GM23338 (cell line): ENCODE measurements around the gene GRIK2. TPM values are rescaled to one million over a fixed set of nuclear protein-coding genes. Genes with fewer than 3 reads are reported as not detected.

Experiments
- ATAC-seq: fragments of 200-7000 bp; cut with Tn5 transposase; 3 replicates; pipeline ENCODE4 v1.9.1; 2020
- DNase-seq: peaks from one replicate; pipeline ENCODE4 v3.0.0-alpha.2; 2015; ENCODE audit warnings: low spot score
- H2AFZ ChIP-seq: fragments of 200-600 bp; sonication (generic); 2 replicates; pipeline ENCODE4 v1.8.0; 2016; ENCODE audit warnings: antibody characterized with exemption, mild to moderate bottlenecking, moderate library complexity
- H3F3A ChIP-seq: fragments of 200-600 bp; sonication (generic); replicated peaks from 2 replicates; pipeline ENCODE4 v1.8.0; 2017; ENCODE audit warnings: antibody characterized with exemption, mixed run types, low read depth
- H3K27ac ChIP-seq: fragments of 200-600 bp; sonication (generic); 2 replicates; pipeline ENCODE4 v1.6.1; 2016; ENCODE audit warnings: low read depth
- H3K27me3 ChIP-seq: fragments of 200-600 bp; sonication (generic); 2 replicates; pipeline ENCODE4 v1.8.0; 2016; ENCODE audit warnings: mild to moderate bottlenecking, mixed run types, moderate library complexity; ENCODE audit not compliant: insufficient read depth
- H3K36me3 ChIP-seq: fragments of 200-600 bp; sonication (generic); 2 replicates; pipeline ENCODE4 v1.8.0; 2016; ENCODE audit warnings: mild to moderate bottlenecking; ENCODE audit not compliant: insufficient read depth
- H3K4me1 ChIP-seq: fragments of 200-600 bp; sonication (generic); 2 replicates; pipeline ENCODE4 v1.8.0; 2016; ENCODE audit warnings: mild to moderate bottlenecking, moderate library complexity; ENCODE audit not compliant: insufficient read depth
- H3K4me2 ChIP-seq: fragments of 200-600 bp; sonication (generic); 2 replicates; pipeline ENCODE4 v1.7.1; 2017; ENCODE audit warnings: mixed run types
- H3K4me3 ChIP-seq: fragments of 200-600 bp; sonication (generic); 2 replicates; pipeline ENCODE4 v1.6.1; 2016; ENCODE audit warnings: mixed run types
- H3K79me2 ChIP-seq: fragments of 200-600 bp; sonication (generic); replicated peaks from 2 replicates; pipeline ENCODE4 v1.8.0; 2017; ENCODE audit warnings: mild to moderate bottlenecking; ENCODE audit not compliant: insufficient read depth
- H3K9me2 ChIP-seq: fragments of 200-600 bp; sonication (generic); 2 replicates; pipeline ENCODE4 v1.8.0; 2017; ENCODE audit not compliant: insufficient read depth
- H4K20me1 ChIP-seq: fragments of 200-600 bp; sonication (generic); replicated peaks from 2 replicates; pipeline ENCODE4 v1.8.0; 2017; ENCODE audit warnings: mild to moderate bottlenecking; ENCODE audit not compliant: insufficient read depth
- H3K27ac Mint-ChIP-seq: 2 replicates; pipeline ENCODE4 v1.8.0; 2020; ENCODE audit warnings: inconsistent platforms, mild to moderate bottlenecking, moderate library complexity, mixed read lengths
- H3K27me3 Mint-ChIP-seq: 3 replicates; pipeline ENCODE4 v1.8.0; 2022; ENCODE audit warnings: low read depth, mild to moderate bottlenecking, moderate library complexity, mixed read lengths, inconsistent platforms; ENCODE audit not compliant: insufficient read depth, poor library complexity
- H3K36me3 Mint-ChIP-seq: 3 replicates; pipeline ENCODE4 v1.8.0; 2021; ENCODE audit warnings: low read depth, mild to moderate bottlenecking, inconsistent platforms, moderate library complexity, mixed read lengths
- H3K4me1 Mint-ChIP-seq: 3 replicates; pipeline ENCODE4 v1.8.0; 2020; ENCODE audit warnings: mild to moderate bottlenecking, inconsistent platforms, mixed read lengths
- H3K4me3 Mint-ChIP-seq: 3 replicates; pipeline ENCODE4 v1.8.0; 2021; ENCODE audit warnings: moderate library complexity, mild to moderate bottlenecking, inconsistent platforms, mixed read lengths
- H3K9me3 Mint-ChIP-seq: 3 replicates; pipeline ENCODE4 v1.8.0; 2020; ENCODE audit warnings: moderate library complexity, mild to moderate bottlenecking, inconsistent platforms, mixed read lengths
- EZH2 ChIP-seq: fragments of 200-600 bp; sonication (generic); IDR thresholded peaks from one replicate; pipeline ENCODE4 v1.8.0; 2017; ENCODE audit warnings: antibody characterized with exemption, mild to moderate bottlenecking, low read depth; ENCODE audit not compliant: unreplicated experiment
- EZH2phosphoT487 ChIP-seq: fragments of 200-600 bp; sonication (generic); IDR thresholded peaks from one replicate; pipeline ENCODE4 v1.8.1; 2018; ENCODE audit warnings: antibody characterized with exemption; ENCODE audit not compliant: unreplicated experiment
- POLR2AphosphoS5 ChIP-seq: IDR thresholded peaks from 2 replicates; pipeline ENCODE4 v1.6.1; 2016; ENCODE audit warnings: antibody characterized with exemption, low read depth
- STAT1 ChIP-seq: IDR thresholded peaks from one replicate; pipeline ENCODE4 v1.6.1; 2016; ENCODE audit warnings: antibody characterized with exemption; ENCODE audit not compliant: unreplicated experiment
- ZNF331 ChIP-seq: fragments of 250-450 bp; sonication (Bioruptor Pico); IDR thresholded peaks from 2 replicates; pipeline ENCODE4 v1.5.0; 2020; ENCODE audit warnings: low read depth, mild to moderate bottlenecking, moderate library complexity
- polyA plus RNA-seq: library from polyadenylated mRNA; unstranded; fragments of >200 nt; fragmentation: Nextera tagmentation; extraction: Ambion mirVana; gene quantifications from 2 replicates; pipeline ENCODE4 v1.2.1, GENCODE V29; 2016
- total RNA-seq: library from RNA; depleted of rRNA; stranded (reverse); fragments of >200 nt; shearing (Covaris generic); gene quantifications from 2 replicates; pipeline ENCODE4 v1.2.3, GENCODE V29; 2014
- TF ChIP-seq, protein P1 (sequence below): fragments of 250-450 bp; sonication (Bioruptor Pico); IDR thresholded peaks from 2 replicates; pipeline ENCODE4 v1.5.0; 2020; ENCODE audit warnings: mild to moderate bottlenecking, moderate library complexity
- TF ChIP-seq, protein P2 (sequence below): IDR thresholded peaks from 2 replicates; pipeline ENCODE4 v1.6.1; 2016; ENCODE audit warnings: antibody characterized with exemption
- TF ChIP-seq, protein P3 (sequence below), 2 experiments: fragments of 200-600 bp in 1 of 2; sonication (generic) in 1 of 2; conservative IDR thresholded peaks; 2 replicates each; pipeline versions ENCODE4 v1.5.1 to v1.6.1; 2016 to 2017; ENCODE audit warnings: antibody characterized with exemption in 2 of 2, low read depth in 2 of 2, mild to moderate bottlenecking in 2 of 2, moderate library complexity in 1 of 2

GRIK2 gene
- total and polyA plus RNA-seq, 2 experiments from 2014 or later: 0.73 to 3.0 TPM

DNA sequence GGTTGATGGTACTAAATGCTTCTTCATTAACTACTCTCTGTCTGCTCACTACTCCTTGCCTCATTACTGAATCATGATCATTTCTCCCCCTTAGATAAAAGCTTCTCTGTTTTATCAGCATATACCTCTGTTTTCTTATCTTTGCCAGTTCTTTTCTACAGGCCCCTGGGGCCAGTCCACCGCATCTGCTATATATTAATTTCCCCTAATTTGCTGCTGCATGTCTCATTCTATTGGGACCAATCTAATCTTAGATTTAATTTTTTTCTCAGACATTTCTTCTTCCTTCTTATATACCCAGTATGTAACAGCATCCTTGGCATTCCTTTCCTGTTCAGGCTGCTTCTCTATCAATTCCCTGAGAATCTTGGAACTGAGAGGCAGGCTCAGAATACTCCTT lies 51.2 kb downstream of the GRIK2 start:
- Histone ChIP-seq H3K36me3 (no peaks in the 10 kb centered on the region), H3K4me3 (no peak overlapping the region), H3K79me2 (no peaks in the 10 kb centered on the region), H2AFZ (no peak overlapping the region), H3F3A (no peaks in the 10 kb centered on the region), H3K27me3 (no peaks in the 10 kb centered on the region), H3K9me2 (no peaks in the 10 kb centered on the region), H3K4me2 (no peak overlapping the region), H3K4me1 (peaks cover 29% of the 10 kb centered on the region), H4K20me1 (no peaks in the 10 kb centered on the region), H3K27ac (no peak overlapping the region)
- ATAC-seq (no peak), DNase-seq (no peak)
- 0 out of 2 replicates have a peak overlapping the region, but pooled peaks have one; percentile 9 for H3K27ac Mint-ChIP-seq
- H3K4me3 Mint-ChIP-seq: no peak overlapping the region
- H3K27me3 Mint-ChIP-seq: peaks cover 1% of the 10 kb centered on the region
- H3K36me3 Mint-ChIP-seq: no peaks in the 10 kb centered on the region
- no peaks in the 10 kb centered on the region for H3K9me3 Mint-ChIP-seq
- TF ChIP-seq EZH2phosphoT487 (no peak), POLR2AphosphoS5 (no peak), EZH2 (no peak), ZNF331 (CRISPR knock-in tag) (no peak), STAT1 (no peak)
- TF ChIP-seq, protein P1, sequence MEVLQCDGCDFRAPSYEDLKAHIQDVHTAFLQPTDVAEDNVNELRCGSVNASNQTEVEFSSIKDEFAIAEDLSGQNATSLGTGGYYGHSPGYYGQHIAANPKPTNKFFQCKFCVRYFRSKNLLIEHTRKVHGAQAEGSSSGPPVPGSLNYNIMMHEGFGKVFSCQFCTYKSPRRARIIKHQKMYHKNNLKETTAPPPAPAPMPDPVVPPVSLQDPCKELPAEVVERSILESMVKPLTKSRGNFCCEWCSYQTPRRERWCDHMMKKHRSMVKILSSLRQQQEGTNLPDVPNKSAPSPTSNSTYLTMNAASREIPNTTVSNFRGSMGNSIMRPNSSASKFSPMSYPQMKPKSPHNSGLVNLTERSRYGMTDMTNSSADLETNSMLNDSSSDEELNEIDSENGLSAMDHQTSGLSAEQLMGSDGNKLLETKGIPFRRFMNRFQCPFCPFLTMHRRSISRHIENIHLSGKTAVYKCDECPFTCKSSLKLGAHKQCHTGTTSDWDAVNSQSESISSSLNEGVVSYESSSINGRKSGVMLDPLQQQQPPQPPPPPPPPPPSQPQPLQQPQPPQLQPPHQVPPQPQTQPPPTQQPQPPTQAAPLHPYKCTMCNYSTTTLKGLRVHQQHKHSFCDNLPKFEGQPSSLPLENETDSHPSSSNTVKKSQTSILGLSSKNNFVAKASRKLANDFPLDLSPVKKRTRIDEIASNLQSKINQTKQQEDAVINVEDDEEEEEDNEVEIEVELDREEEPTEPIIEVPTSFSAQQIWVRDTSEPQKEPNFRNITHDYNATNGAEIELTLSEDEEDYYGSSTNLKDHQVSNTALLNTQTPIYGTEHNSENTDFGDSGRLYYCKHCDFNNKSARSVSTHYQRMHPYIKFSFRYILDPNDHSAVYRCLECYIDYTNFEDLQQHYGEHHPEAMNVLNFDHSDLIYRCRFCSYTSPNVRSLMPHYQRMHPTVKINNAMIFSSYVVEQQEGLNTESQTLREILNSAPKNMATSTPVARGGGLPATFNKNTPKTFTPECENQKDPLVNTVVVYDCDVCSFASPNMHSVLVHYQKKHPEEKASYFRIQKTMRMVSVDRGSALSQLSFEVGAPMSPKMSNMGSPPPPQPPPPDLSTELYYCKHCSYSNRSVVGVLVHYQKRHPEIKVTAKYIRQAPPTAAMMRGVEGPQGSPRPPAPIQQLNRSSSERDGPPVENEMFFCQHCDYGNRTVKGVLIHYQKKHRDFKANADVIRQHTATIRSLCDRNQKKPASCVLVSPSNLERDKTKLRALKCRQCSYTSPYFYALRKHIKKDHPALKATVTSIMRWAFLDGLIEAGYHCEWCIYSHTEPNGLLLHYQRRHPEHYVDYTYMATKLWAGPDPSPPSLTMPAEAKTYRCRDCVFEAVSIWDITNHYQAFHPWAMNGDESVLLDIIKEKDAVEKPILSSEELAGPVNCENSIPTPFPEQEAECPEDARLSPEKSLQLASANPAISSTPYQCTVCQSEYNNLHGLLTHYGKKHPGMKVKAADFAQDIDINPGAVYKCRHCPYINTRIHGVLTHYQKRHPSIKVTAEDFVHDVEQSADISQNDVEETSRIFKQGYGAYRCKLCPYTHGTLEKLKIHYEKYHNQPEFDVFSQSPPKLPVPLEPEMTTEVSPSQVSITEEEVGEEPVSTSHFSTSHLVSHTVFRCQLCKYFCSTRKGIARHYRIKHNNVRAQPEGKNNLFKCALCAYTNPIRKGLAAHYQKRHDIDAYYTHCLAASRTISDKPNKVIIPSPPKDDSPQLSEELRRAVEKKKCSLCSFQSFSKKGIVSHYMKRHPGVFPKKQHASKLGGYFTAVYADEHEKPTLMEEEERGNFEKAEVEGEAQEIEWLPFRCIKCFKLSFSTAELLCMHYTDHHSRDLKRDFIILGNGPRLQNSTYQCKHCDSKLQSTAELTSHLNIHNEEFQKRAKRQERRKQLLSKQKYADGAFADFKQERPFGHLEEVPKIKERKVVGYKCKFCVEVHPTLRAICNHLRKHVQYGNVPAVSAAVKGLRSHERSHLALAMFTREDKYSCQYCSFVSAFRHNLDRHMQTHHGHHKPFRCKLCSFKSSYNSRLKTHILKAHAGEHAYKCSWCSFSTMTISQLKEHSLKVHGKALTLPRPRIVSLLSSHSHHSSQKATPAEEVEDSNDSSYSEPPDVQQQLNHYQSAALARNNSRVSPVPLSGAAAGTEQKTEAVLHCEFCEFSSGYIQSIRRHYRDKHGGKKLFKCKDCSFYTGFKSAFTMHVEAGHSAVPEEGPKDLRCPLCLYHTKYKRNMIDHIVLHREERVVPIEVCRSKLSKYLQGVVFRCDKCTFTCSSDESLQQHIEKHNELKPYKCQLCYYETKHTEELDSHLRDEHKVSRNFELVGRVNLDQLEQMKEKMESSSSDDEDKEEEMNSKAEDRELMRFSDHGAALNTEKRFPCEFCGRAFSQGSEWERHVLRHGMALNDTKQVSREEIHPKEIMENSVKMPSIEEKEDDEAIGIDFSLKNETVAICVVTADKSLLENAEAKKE (CRISPR knock-in tag): no peak
- TF ChIP-seq, protein P2, sequence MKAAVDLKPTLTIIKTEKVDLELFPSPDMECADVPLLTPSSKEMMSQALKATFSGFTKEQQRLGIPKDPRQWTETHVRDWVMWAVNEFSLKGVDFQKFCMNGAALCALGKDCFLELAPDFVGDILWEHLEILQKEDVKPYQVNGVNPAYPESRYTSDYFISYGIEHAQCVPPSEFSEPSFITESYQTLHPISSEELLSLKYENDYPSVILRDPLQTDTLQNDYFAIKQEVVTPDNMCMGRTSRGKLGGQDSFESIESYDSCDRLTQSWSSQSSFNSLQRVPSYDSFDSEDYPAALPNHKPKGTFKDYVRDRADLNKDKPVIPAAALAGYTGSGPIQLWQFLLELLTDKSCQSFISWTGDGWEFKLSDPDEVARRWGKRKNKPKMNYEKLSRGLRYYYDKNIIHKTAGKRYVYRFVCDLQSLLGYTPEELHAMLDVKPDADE: no peak
- TF ChIP-seq, protein P3, sequence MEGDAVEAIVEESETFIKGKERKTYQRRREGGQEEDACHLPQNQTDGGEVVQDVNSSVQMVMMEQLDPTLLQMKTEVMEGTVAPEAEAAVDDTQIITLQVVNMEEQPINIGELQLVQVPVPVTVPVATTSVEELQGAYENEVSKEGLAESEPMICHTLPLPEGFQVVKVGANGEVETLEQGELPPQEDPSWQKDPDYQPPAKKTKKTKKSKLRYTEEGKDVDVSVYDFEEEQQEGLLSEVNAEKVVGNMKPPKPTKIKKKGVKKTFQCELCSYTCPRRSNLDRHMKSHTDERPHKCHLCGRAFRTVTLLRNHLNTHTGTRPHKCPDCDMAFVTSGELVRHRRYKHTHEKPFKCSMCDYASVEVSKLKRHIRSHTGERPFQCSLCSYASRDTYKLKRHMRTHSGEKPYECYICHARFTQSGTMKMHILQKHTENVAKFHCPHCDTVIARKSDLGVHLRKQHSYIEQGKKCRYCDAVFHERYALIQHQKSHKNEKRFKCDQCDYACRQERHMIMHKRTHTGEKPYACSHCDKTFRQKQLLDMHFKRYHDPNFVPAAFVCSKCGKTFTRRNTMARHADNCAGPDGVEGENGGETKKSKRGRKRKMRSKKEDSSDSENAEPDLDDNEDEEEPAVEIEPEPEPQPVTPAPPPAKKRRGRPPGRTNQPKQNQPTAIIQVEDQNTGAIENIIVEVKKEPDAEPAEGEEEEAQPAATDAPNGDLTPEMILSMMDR (conservative IDR thresholded peaks at IDR 0.05; ENCODE audit: low read depth in 2 of 2): no peak
- H3K4me1 Mint-ChIP-seq: peaks cover 27% of the 10 kb centered on the region
